Retinal pigment epithelial cell (primary cell): ENCODE measurements around the gene PPIF.

Experiments used
- DNase-seq: peaks from one replicate; pipeline ENCODE4 v3.0.0-alpha.2; 2010; ENCODE audit warnings: low read depth
- H3K4me3 ChIP-seq: 2 replicates; pipeline ENCODE4 v1.5.1; 2011; ENCODE audit warnings: mild to moderate bottlenecking, low read length, control low read depth, moderate library complexity
- CTCF ChIP-seq: conservative IDR thresholded peaks from 2 replicates; pipeline ENCODE4 v1.5.1; 2011; ENCODE audit warnings: low read depth, low read length, control low read depth, inconsistent platforms

Gene PPIF

GRCh38 chr10:79319115-79319771 lies 28.0 kb upstream of the PPIF start:
- H3K4me3 ChIP-seq, result no peak overlapping the region
- TF ChIP-seq CTCF, result no peak
- no peak for DNase-seq

- no peak overlapping the region for H3K4me3 ChIP-seq
- no peak for DNase-seq
- no peak for TF ChIP-seq CTCF
Measured at GRCh38 chr10:79320316-79320715, 27.0 kb upstream of the PPIF start.

- no peak for DNase-seq
- no peak for TF ChIP-seq CTCF
- H3K4me3 ChIP-seq, result no peak overlapping the region
Measured at GRCh38 chr10:79320820-79321493, 26.3 kb upstream of the PPIF start.

- no peak for TF ChIP-seq CTCF
- H3K4me3 ChIP-seq, result no peak overlapping the region
- no peak for DNase-seq
Measured at GRCh38 chr10:79321494-79321882, 25.8 kb upstream of the PPIF start.

- no peak for DNase-seq
- no peak overlapping the region for H3K4me3 ChIP-seq
- TF ChIP-seq CTCF, result no peak
Measured at GRCh38 chr10:79321951-79322350, 25.3 kb upstream of the PPIF start.

GRCh38 chr10:79322616-79323543 lies 24.4 kb upstream of the PPIF start:
- no peak for DNase-seq
- TF ChIP-seq CTCF, result no peak
- no peak overlapping the region for H3K4me3 ChIP-seq

- TF ChIP-seq CTCF, result no peak
- H3K4me3 ChIP-seq, result no peak overlapping the region
- no peak for DNase-seq
Measured at GRCh38 chr10:79323602-79324001, 23.7 kb upstream of the PPIF start.
